ENCODE data around the gene ST6GALNAC3. TPM values are rescaled to one million over a fixed set of nuclear protein-coding genes. Genes with fewer than 3 reads are reported as not detected.

ST6GALNAC3 gene
- polyA plus RNA-seq, 1 donor (not counting 4 experiments of a cell fraction or from before 2014, with no cell fraction given): 0.08 TPM

GRCh38 chr1:76470166-76470565 lies 395.6 kb downstream of the ST6GALNAC3 start:
- TF ChIP-seq, protein P1, sequence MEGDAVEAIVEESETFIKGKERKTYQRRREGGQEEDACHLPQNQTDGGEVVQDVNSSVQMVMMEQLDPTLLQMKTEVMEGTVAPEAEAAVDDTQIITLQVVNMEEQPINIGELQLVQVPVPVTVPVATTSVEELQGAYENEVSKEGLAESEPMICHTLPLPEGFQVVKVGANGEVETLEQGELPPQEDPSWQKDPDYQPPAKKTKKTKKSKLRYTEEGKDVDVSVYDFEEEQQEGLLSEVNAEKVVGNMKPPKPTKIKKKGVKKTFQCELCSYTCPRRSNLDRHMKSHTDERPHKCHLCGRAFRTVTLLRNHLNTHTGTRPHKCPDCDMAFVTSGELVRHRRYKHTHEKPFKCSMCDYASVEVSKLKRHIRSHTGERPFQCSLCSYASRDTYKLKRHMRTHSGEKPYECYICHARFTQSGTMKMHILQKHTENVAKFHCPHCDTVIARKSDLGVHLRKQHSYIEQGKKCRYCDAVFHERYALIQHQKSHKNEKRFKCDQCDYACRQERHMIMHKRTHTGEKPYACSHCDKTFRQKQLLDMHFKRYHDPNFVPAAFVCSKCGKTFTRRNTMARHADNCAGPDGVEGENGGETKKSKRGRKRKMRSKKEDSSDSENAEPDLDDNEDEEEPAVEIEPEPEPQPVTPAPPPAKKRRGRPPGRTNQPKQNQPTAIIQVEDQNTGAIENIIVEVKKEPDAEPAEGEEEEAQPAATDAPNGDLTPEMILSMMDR (optimal IDR thresholded peaks at IDR 0.05 in 1 of 3, IDR thresholded peaks at IDR 0.05 in 1 of 3, conservative IDR thresholded peaks at IDR 0.05 in 1 of 3; ENCODE audit: extremely low read depth in 1 of 3, insufficient read depth in 2 of 3, low read length in 3 of 3): no peak
- no peak for TF ChIP-seq EZH2 (IDR thresholded peaks at IDR 0.05; ENCODE audit: low read length)
- FAIRE-seq: no peak
- H3K27ac ChIP-seq (ENCODE audit: control insufficient read depth, insufficient read depth, low read length): no peak overlapping the region
- no peak overlapping the region for H3K9ac ChIP-seq (ENCODE audit: control insufficient read depth, extremely low read depth, insufficient read depth, low read length)
- no peaks in the 10 kb centered on the region for H3K27me3 ChIP-seq (ENCODE audit: control insufficient read depth, extremely low read depth, insufficient read depth, low read length)
- dilution Hi-C loops (cut with MboI; ENCODE audit: extremely low pct_ligation_motif_present, low sequenced_read_pairs): no loop called here
- DNase-seq (ENCODE audit: low read depth, low spot score): no peak
- H3K36me3 ChIP-seq (ENCODE audit: control insufficient read depth in 2 of 2, extremely low read depth in 1 of 2, insufficient read depth in 2 of 2, low read length in 2 of 2): no peaks in the 10 kb centered on the region
- no peaks in the 10 kb centered on the region for H4K20me1 ChIP-seq (ENCODE audit: control insufficient read depth, extremely low read depth, insufficient read depth, low read length)
- no peak overlapping the region for H3K4me3 ChIP-seq (ENCODE audit: control insufficient read depth in 2 of 3, extremely low read depth in 1 of 3, insufficient read depth in 2 of 3, low read depth in 1 of 3, low read length in 3 of 3)
- H3K9me3 ChIP-seq (ENCODE audit: control insufficient read depth, low read depth, low read length): no peaks in the 10 kb centered on the region
- H3K4me2 ChIP-seq (ENCODE audit: control insufficient read depth, extremely low read depth, insufficient read depth, low read depth, low read length): no peak overlapping the region
- no peak overlapping the region for H2AFZ ChIP-seq (ENCODE audit: control insufficient read depth, low read length)
- H3K9me1 ChIP-seq (ENCODE audit: control insufficient read depth, extremely low read depth, insufficient read depth, low read length): no peaks in the 10 kb centered on the region
- no peaks in the 10 kb centered on the region for H3K4me1 ChIP-seq (ENCODE audit: control insufficient read depth, extremely low read depth, insufficient read depth, low read length)
- H3K79me2 ChIP-seq (ENCODE audit: control insufficient read depth, insufficient read depth, low read length): no peaks in the 10 kb centered on the region

- no peak overlapping the region for H3K27ac ChIP-seq (ENCODE audit: control insufficient read depth, insufficient read depth, low read length)
- dilution Hi-C loops (cut with MboI; ENCODE audit: extremely low pct_ligation_motif_present, low sequenced_read_pairs): no loop called here
- H3K4me1 ChIP-seq (ENCODE audit: control insufficient read depth, extremely low read depth, insufficient read depth, low read length): no peaks in the 10 kb centered on the region
- no peak overlapping the region for H3K4me3 ChIP-seq (ENCODE audit: control insufficient read depth in 2 of 3, extremely low read depth in 1 of 3, insufficient read depth in 2 of 3, low read depth in 1 of 3, low read length in 3 of 3)
- H3K36me3 ChIP-seq (ENCODE audit: control insufficient read depth in 2 of 2, extremely low read depth in 1 of 2, insufficient read depth in 2 of 2, low read length in 2 of 2): no peaks in the 10 kb centered on the region
- FAIRE-seq (no peak), DNase-seq (ENCODE audit: low read depth, low spot score) (no peak)
- no peaks in the 10 kb centered on the region for H3K79me2 ChIP-seq (ENCODE audit: control insufficient read depth, insufficient read depth, low read length)
- TF ChIP-seq, protein P1 (optimal IDR thresholded peaks at IDR 0.05 in 1 of 3, IDR thresholded peaks at IDR 0.05 in 1 of 3, conservative IDR thresholded peaks at IDR 0.05 in 1 of 3; ENCODE audit: extremely low read depth in 1 of 3, insufficient read depth in 2 of 3, low read length in 3 of 3): no peak
- no peak for TF ChIP-seq EZH2 (IDR thresholded peaks at IDR 0.05; ENCODE audit: low read length)
- no peaks in the 10 kb centered on the region for H4K20me1 ChIP-seq (ENCODE audit: control insufficient read depth, extremely low read depth, insufficient read depth, low read length)
- H3K9me1 ChIP-seq (ENCODE audit: control insufficient read depth, extremely low read depth, insufficient read depth, low read length): no peaks in the 10 kb centered on the region
- no peak overlapping the region for H3K9ac ChIP-seq (ENCODE audit: control insufficient read depth, extremely low read depth, insufficient read depth, low read length)
- no peak overlapping the region for H2AFZ ChIP-seq (ENCODE audit: control insufficient read depth, low read length)
- no peaks in the 10 kb centered on the region for H3K27me3 ChIP-seq (ENCODE audit: control insufficient read depth, extremely low read depth, insufficient read depth, low read length)
- H3K9me3 ChIP-seq (ENCODE audit: control insufficient read depth, low read depth, low read length): no peaks in the 10 kb centered on the region
- H3K4me2 ChIP-seq (ENCODE audit: control insufficient read depth, extremely low read depth, insufficient read depth, low read depth, low read length): no peak overlapping the region
Measured at GRCh38 chr1:76471536-76471935, 397.0 kb downstream of the ST6GALNAC3 start.

All from keratinocyte (primary cell).